NB4 (cell line): ENCODE measurements around the gene TOR1A.

ENCODE experiments used
- POLR2A ChIP-seq: IDR thresholded peaks from 2 replicates; pipeline ENCODE4 v1.6.1; 2011; ENCODE audit warnings: mild to moderate bottlenecking; ENCODE audit not compliant: insufficient read length; ENCODE audit errors: extremely low read depth
- TF ChIP-seq, protein P1 (sequence below): IDR thresholded peaks from one replicate; pipeline ENCODE4 v1.5.1; 2012; ENCODE audit warnings: low read depth, low read length

DNA sequence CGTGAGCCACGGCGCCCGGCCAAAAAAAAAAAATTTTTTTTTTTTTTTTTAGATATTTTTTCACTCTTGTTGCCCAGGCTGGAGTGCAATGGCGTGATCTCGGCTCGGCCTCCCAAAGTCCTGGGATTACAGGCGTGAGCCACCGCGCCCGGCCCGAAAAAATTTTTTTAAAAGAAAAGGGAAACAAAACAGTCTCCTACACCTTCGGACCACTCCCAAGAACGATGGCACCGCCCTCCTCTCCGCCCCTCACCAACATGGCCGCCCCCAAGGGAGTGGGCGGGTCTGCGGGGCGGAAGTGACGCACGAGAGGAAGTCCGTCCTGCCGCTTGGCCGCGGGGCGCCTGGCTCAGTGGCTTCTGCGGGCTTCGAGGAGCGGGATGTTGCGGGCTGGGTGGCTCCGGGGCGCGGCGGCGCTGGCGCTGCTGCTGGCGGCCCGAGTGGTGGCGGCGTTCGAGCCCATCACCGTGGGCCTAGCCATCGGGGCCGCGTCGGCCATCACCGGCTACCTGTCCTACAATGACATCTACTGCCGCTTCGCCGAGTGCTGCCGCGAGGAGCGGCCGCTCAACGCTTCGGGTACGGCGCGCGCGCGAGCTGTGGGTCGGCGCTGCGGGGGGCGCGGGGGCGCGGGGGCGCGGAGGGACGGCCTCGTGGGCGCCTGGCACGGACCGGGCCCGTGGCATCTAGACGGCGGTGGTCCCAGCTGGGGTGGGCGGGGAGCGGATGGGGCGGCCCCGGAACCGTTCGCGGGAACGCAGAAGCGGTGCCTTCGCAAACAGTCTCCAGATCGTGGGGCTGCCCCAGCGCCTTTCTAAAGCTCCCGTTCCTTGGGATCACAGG lies 20.9 kb downstream of the TOR1A start, which contains the start of gene TOR1B:
- TF ChIP-seq, protein P1, sequence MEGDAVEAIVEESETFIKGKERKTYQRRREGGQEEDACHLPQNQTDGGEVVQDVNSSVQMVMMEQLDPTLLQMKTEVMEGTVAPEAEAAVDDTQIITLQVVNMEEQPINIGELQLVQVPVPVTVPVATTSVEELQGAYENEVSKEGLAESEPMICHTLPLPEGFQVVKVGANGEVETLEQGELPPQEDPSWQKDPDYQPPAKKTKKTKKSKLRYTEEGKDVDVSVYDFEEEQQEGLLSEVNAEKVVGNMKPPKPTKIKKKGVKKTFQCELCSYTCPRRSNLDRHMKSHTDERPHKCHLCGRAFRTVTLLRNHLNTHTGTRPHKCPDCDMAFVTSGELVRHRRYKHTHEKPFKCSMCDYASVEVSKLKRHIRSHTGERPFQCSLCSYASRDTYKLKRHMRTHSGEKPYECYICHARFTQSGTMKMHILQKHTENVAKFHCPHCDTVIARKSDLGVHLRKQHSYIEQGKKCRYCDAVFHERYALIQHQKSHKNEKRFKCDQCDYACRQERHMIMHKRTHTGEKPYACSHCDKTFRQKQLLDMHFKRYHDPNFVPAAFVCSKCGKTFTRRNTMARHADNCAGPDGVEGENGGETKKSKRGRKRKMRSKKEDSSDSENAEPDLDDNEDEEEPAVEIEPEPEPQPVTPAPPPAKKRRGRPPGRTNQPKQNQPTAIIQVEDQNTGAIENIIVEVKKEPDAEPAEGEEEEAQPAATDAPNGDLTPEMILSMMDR, result no peak
- TF ChIP-seq POLR2A, result peak; percentile 78
